Measurements from ENCODE around the gene GPS1.

The GPS1 gene

GRCh38 chr17:82045936-82046484 lies 5.7 kb upstream of the GPS1 start:
- H3K4me3 ChIP-seq (ENCODE audit: low read depth, low read length): no peak overlapping the region
- no peak for TF ChIP-seq CTCF (IDR thresholded peaks at IDR 0.05; ENCODE audit: low read depth, low read length)
- H3K36me3 ChIP-seq: no peaks in the 10 kb centered on the region; the same call in 1 of the 2 replicates
- no peaks in the 10 kb centered on the region for H3K27me3 ChIP-seq
- no peak for DNase-seq
- no peaks in the 10 kb centered on the region for H3K9me3 ChIP-seq
- no peaks in the 10 kb centered on the region for H3K4me1 ChIP-seq

- Histone ChIP-seq H3K4me3 (ENCODE audit: low read depth, low read length) (no peak overlapping the region), H3K36me3 (no peaks in the 10 kb centered on the region; the same call in 1 of the 2 replicates), H3K27me3 (0 out of 2 replicates have a peak, but pooled peaks cover under 1% of the 10 kb centered on the region), H3K9me3 (no peaks in the 10 kb centered on the region), H3K4me1 (no peaks in the 10 kb centered on the region)
- TF ChIP-seq CTCF (IDR thresholded peaks at IDR 0.05; ENCODE audit: low read depth, low read length): no peak
- DNase-seq: no peak
Measured at GRCh38 chr17:82046903-82047302, 4.8 kb upstream of the GPS1 start.

- TF ChIP-seq CTCF (IDR thresholded peaks at IDR 0.05; ENCODE audit: low read depth, low read length): no peak
- no peak overlapping the region for H3K4me3 ChIP-seq (ENCODE audit: low read depth, low read length)
- DNase-seq: no peak
Measured at GRCh38 chr17:82047379-82047778, 4.3 kb upstream of the GPS1 start.

GRCh38 chr17:82047914-82048570 lies 3.7 kb upstream of the GPS1 start:
- no peak for TF ChIP-seq CTCF (IDR thresholded peaks at IDR 0.05; ENCODE audit: low read depth, low read length)
- H3K4me3 ChIP-seq (ENCODE audit: low read depth, low read length): no peak overlapping the region
- H3K27me3 ChIP-seq: 0 out of 2 replicates have a peak, but pooled peaks cover 3% of the 10 kb centered on the region
- H3K36me3 ChIP-seq: peaks cover under 1% of the 10 kb centered on the region
- H3K9me3 ChIP-seq: no peaks in the 10 kb centered on the region
- no peaks in the 10 kb centered on the region for H3K4me1 ChIP-seq
- DNase-seq: no peak

More at GRCh38 chr17:82047379-82047778, 4.3 kb upstream of the GPS1 start:
- Histone ChIP-seq H3K36me3 (no peaks in the 10 kb centered on the region; the same call in 1 of the 2 replicates), H3K27me3 (0 out of 2 replicates have a peak, but pooled peaks cover 3% of the 10 kb centered on the region), H3K4me1 (no peaks in the 10 kb centered on the region), H3K9me3 (no peaks in the 10 kb centered on the region)

GRCh38 chr17:82048571-82048971 lies 3.1 kb upstream of the GPS1 start:
- Histone ChIP-seq H3K36me3 (peaks cover 5% of the 10 kb centered on the region), H3K9me3 (no peaks in the 10 kb centered on the region), H3K27me3 (0 out of 2 replicates have a peak, but pooled peaks cover 3% of the 10 kb centered on the region), H3K4me3 (ENCODE audit: low read depth, low read length) (no peak overlapping the region), H3K4me1 (no peaks in the 10 kb centered on the region)
- no peak for DNase-seq
- no peak for TF ChIP-seq CTCF (IDR thresholded peaks at IDR 0.05; ENCODE audit: low read depth, low read length)

GRCh38 chr17:82049106-82049505 lies 2.6 kb upstream of the GPS1 start:
- Histone ChIP-seq H3K36me3 (peaks cover 11% of the 10 kb centered on the region), H3K27me3 (0 out of 2 replicates have a peak, but pooled peaks cover 3% of the 10 kb centered on the region), H3K4me1 (no peaks in the 10 kb centered on the region), H3K9me3 (no peaks in the 10 kb centered on the region), H3K4me3 (ENCODE audit: low read depth, low read length) (no peak overlapping the region)
- TF ChIP-seq CTCF (IDR thresholded peaks at IDR 0.05; ENCODE audit: low read depth, low read length): no peak
- DNase-seq: no peak

All from BE2C (cell line).